Measurements from ENCODE around the gene DHRS3. TPM values are rescaled to one million over a fixed set of nuclear protein-coding genes. Genes with fewer than 3 reads are reported as not detected.

The DHRS3 gene
- total and polyA plus RNA-seq, 5 experiments from 2014 or later, result 17.7 to 91.0 (median 31.0) TPM

DNA sequence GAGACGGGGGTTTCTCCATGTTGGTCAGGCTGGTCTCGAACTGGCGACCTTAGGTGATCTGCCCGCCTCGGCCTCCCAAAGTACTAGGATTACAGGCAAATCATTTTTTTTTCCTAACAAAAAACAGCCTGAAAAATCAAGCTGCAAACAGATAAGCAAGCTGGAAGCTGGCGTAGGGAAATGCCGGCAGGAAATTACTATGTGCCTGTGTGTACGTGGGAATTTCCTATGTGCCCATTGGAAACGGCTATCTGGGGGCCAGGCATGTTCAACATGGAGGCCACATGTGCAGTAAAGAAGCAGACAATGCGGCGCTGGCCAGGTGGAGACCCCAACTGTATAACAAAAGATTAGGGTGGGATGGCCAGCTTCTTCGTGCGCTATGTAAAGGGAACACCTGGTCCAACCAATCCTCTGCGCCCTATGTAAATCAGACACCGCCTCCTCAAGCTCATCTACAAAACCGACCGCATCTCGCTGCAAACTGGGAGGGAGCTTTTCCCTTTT, 16.7 kb upstream of the DHRS3 start:
- H3K9me3 Mint-ChIP-seq, result peaks cover 0 to 11% (median 5%) of the 10 kb centered on the region in 9 donors
- DNase-seq (no peak), ATAC-seq (no peak)
- POLR2A ChIA-PET, result no interaction called here
- H3K4me1 Mint-ChIP-seq, result peaks cover 6 to 13% (median 8%) of the 10 kb centered on the region in 4 donors
- H3K27ac Mint-ChIP-seq, result peak overlapping the region in 2 of 10 donors; percentile 19 to 68
- peaks cover 0 to 18% (median 8%) of the 10 kb centered on the region in 5 donors for H3K27me3 Mint-ChIP-seq
- no peak overlapping the region for H3K4me3 Mint-ChIP-seq
- H3K36me3 Mint-ChIP-seq, result peaks cover 0 to 7% (median 4%) of the 10 kb centered on the region in 3 donors

DNA sequence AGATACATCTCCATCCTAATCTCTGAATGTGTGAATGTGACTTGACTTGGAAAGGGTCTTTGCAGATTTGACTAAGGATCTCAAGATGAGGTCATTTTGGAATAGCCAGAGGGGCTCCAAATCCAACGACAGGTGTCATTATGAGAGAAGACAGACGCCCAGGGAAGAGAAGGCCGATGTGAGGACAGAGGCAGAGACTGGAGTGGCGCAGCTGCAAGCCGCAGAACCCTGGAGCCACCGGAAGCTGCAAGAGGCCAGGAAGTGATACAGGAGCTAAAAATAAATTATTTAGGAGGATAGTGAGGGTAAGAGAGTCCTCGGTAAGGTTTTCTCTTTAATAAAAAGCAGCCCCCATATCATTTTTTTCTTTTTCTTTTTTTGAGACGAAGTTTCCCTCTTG, 16.1 kb upstream of the DHRS3 start:
- DNase-seq, result no peak
- Mint-ChIP-seq H3K36me3 (peaks cover 0 to 2% (median 0%) of the 10 kb centered on the region in 3 donors), H3K27me3 (peaks cover 0 to 18% (median 8%) of the 10 kb centered on the region in 5 donors), H3K4me1 (peaks cover 6 to 13% (median 8%) of the 10 kb centered on the region in 4 donors), H3K9me3 (peaks cover 0 to 5% (median 0%) of the 10 kb centered on the region in 9 donors), H3K27ac (no peak overlapping the region), H3K4me3 (peak overlapping the region in 1 of 10 donors; percentile 19)
- POLR2A ChIA-PET, result no interaction called here
- ATAC-seq, result no peak

DNA sequence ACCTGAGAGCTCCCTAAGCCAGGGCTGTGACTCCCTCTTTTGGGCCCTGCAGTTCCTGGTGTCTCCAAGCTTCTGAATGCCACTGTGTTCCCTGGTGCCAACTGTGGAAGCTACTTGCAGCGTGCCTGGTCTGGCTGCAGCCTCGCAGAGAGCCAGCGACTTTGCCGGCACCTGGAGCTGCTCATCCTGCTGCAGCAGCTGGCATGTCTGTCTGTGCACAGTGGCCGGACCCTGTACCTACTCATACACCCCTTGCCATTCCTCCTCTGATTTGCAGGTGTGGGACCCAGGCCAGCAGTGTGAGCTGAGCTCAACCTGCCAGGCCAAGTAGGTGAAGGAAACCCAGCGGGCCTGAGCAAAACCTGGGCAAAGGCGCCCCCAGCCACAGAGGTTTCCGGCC, 13.6 kb upstream of the DHRS3 start:
- H3K4me3 Mint-ChIP-seq, result no peak overlapping the region
- POLR2A ChIA-PET, result no interaction called here
- H3K9me3 Mint-ChIP-seq, result no peaks in the 10 kb centered on the region
- H3K36me3 Mint-ChIP-seq, result no peaks in the 10 kb centered on the region
- H3K4me1 Mint-ChIP-seq, result peaks cover 10 to 20% (median 14%) of the 10 kb centered on the region in 4 donors
- ATAC-seq (no peak), DNase-seq (no peak)
- peaks cover 0 to 18% (median 6%) of the 10 kb centered on the region in 5 donors for H3K27me3 Mint-ChIP-seq
- H3K27ac Mint-ChIP-seq, result no peak overlapping the region

DNA sequence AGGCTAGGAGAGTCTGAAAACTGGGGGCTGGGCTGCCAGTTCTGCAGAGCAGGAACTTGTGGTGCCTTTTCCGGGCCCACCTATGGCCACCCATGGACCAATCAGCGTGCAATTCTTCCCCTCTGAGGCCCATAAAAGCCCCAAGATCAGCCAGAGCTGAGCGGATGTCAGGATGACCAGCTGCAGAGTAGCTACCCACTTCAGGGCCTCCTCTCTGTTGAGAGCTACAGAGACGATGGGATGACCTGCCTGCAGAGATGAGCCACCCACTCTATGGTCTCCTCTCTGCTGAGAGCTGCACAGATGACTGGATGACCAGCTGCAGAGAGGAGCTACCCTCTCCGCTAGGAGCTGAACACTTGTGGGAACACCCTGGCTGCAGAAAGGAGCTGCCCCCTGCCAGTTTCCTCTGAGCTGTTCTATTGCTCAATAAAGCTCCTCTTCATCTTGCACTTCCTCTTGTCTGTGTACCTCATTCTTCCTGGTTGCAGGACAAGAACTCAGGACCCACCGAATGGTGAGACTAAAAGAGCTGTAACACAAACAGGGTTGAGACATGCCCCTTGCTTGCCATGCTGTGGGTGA, 13.0 kb upstream of the DHRS3 start:
- POLR2A ChIA-PET, result no interaction called here
- DNase-seq (no peak), ATAC-seq (no peak)
- H3K27me3 Mint-ChIP-seq, result peaks cover 0 to 18% (median 6%) of the 10 kb centered on the region in 5 donors
- peaks cover 10 to 21% (median 14%) of the 10 kb centered on the region in 4 donors for H3K4me1 Mint-ChIP-seq
- H3K9me3 Mint-ChIP-seq, result no peaks in the 10 kb centered on the region
- no peak overlapping the region for H3K27ac Mint-ChIP-seq
- no peaks in the 10 kb centered on the region for H3K36me3 Mint-ChIP-seq
- H3K4me3 Mint-ChIP-seq, result no peak overlapping the region

DNA sequence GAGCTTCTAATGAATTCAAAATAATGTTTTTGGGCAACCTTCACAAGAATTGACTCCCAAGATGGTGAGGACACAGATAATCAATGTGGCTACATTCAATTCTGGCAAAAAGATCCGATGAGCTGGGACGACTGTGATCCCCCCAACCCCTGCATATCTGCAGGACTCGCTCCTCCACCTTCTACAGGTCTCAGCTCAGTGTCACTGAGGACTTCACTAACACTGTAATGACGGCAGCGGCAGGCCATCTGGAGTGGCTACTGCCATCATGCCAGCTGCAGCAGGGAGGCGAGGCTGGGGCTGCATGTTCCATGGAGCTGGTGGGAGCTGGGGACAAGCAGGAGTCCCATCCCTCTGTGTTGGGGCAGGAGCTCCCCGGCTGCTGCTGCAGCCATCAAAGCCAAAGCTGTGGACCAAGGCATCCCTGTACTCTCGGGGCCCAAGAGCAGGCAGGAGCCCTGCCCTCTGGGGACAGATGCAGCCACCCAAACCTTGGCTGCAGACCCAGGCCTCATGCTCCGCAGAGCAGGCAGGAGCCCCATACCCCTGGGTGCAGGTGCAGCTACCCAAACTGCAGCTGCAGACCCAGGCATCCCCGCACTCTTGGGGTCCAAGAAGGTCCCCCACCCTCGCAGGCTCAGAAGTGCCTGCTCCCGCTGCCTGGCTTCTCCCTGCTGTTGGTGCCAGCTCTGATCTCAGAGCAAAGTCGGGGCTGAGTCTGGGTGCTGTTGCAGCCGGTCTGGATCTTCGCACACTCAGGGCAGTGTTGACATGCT, 12.2 kb upstream of the DHRS3 start:
- POLR2A ChIA-PET, result interaction anchor here (1.3 kb wide), 1 partner anchor 12 kb away, joined by 4 read pairs; the partner anchor contains the start of gene DHRS3
- Mint-ChIP-seq H3K4me3 (no peak overlapping the region), H3K27ac (peak overlapping the region in 1 of 10 donors; percentile 22), H3K36me3 (no peaks in the 10 kb centered on the region), H3K27me3 (peaks cover 0 to 13% (median 4%) of the 10 kb centered on the region in 5 donors), H3K4me1 (peaks cover 7 to 19% (median 12%) of the 10 kb centered on the region in 4 donors), H3K9me3 (no peaks in the 10 kb centered on the region)
- no peak for DNase-seq
- ATAC-seq, result no peak

DNA sequence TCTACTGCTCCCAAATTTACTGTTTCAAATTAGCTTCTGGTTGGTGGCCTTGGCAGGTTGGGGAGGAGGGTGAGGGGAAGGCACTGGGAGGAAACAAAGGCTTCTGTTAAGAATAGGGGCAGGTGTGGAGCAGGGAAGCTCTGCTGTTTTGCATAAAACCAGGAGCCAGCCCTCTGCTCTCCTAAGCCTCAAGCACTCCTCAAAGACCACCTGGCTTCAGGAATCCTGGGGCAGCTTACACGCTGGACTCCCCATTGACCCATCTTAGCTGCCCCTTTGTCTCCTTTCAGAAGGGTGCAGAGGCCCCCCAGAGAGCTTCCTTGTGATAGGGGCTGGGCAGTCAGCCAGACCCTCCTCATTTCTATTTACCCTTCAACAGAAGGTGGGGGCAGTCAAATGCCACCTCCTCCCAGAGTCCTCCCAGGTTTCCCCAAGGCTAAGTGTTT, 11.5 kb upstream of the DHRS3 start:
- ATAC-seq (no peak), DNase-seq (no peak)
- no peak overlapping the region for H3K27ac Mint-ChIP-seq
- peaks cover 6 to 17% (median 10%) of the 10 kb centered on the region in 4 donors for H3K4me1 Mint-ChIP-seq
- no peaks in the 10 kb centered on the region for H3K36me3 Mint-ChIP-seq
- H3K4me3 Mint-ChIP-seq, result no peak overlapping the region
- H3K27me3 Mint-ChIP-seq, result peaks cover 0 to 9% (median 0%) of the 10 kb centered on the region in 5 donors
- POLR2A ChIA-PET, result interaction anchor here (1.3 kb wide), 1 partner anchor 12 kb away, joined by 4 read pairs; the partner anchor contains the start of gene DHRS3
- H3K9me3 Mint-ChIP-seq, result no peaks in the 10 kb centered on the region

DNA sequence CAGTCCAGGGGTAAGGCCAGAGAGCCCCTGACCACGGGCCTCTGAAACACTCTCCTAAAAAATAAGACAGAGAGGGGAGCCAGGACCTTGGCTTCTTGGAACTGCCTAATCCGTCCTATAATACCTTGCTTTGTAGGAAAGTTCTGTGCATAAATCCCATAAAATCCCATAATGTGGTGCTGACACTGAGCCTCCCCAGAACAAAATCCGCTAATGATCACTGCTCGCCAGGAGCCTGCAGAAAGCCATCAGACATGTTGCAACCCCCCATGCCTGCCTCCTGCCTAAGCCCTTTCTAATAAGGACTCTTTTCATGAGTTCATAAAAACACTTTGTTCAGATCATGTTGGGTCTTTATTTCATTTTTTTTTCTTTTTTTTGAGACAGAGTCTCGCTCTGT, 9.3 kb upstream of the DHRS3 start:
- Mint-ChIP-seq H3K9me3 (no peaks in the 10 kb centered on the region), H3K4me3 (no peak overlapping the region), H3K27ac (peak overlapping the region in 5 of 10 donors; percentile 0 to 73 (median 46)), H3K36me3 (no peaks in the 10 kb centered on the region), H3K4me1 (peaks cover 0 to 13% (median 7%) of the 10 kb centered on the region in 4 donors), H3K27me3 (peaks cover 0 to 1% (median 0%) of the 10 kb centered on the region in 5 donors)
- DNase-seq, result no peak
- POLR2A ChIA-PET, result no interaction called here
- no peak for ATAC-seq

DNA sequence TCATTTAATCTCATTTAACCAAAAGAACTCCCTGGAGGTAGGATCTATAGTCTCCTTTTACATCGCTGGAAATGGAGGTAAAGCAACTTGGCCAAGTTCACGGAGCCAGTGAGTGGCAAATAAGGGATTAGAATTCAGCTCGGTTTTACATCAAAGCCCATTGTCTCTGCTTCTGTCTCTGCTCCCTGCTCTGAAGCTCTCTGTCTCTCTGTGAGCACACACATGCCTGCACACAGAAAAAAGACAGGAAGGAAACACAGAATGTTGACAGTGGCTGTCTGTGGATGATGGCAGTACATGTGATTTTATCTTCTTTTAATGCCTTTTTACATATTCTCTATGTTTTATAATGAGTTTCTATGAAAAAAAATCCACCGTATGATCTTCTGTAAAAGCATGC, 8.9 kb upstream of the DHRS3 start:
- H3K36me3 Mint-ChIP-seq, result no peaks in the 10 kb centered on the region
- POLR2A ChIA-PET, result interaction anchor here (0.9 kb wide), 1 partner anchor 14 kb away, joined by 4 read pairs; no protein-coding TSS in a partner anchor
- H3K9me3 Mint-ChIP-seq, result no peaks in the 10 kb centered on the region
- H3K27ac Mint-ChIP-seq, result peak overlapping the region in 4 of 10 donors; percentile 0 to 62 (median 38)
- no peaks in the 10 kb centered on the region for H3K27me3 Mint-ChIP-seq
- no peak overlapping the region for H3K4me3 Mint-ChIP-seq
- ATAC-seq, result no peak
- DNase-seq, result no peak
- peaks cover 0 to 15% (median 8%) of the 10 kb centered on the region in 4 donors for H3K4me1 Mint-ChIP-seq

DNA sequence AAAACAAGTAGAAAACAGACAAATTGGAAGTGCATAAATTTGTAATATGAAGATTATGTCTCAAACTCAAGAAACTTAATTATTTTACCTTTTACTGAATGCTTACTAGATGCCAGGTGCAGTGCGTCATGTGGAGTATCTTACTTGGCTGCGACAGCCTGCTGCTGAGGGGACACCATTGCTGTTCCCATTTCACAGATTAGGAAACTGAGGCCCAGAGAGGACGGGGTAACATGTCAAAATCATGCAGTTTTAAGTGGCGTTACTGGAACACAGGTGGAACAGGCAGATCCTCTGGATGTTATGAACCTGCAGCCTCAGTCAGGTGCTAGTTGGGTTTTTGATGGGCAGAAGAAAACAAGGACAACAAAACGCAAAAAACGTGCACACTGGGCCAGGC, 7.3 kb upstream of the DHRS3 start:
- peaks cover 2 to 29% (median 15%) of the 10 kb centered on the region in 4 donors for H3K4me1 Mint-ChIP-seq
- H3K36me3 Mint-ChIP-seq, result no peaks in the 10 kb centered on the region
- no peak for ATAC-seq
- no peak for DNase-seq
- no peaks in the 10 kb centered on the region for H3K27me3 Mint-ChIP-seq
- H3K27ac Mint-ChIP-seq, result peak overlapping the region in 2 of 10 donors; percentile 46 to 65
- no peak overlapping the region for H3K4me3 Mint-ChIP-seq
- POLR2A ChIA-PET, result no interaction called here
- no peaks in the 10 kb centered on the region for H3K9me3 Mint-ChIP-seq

DNA sequence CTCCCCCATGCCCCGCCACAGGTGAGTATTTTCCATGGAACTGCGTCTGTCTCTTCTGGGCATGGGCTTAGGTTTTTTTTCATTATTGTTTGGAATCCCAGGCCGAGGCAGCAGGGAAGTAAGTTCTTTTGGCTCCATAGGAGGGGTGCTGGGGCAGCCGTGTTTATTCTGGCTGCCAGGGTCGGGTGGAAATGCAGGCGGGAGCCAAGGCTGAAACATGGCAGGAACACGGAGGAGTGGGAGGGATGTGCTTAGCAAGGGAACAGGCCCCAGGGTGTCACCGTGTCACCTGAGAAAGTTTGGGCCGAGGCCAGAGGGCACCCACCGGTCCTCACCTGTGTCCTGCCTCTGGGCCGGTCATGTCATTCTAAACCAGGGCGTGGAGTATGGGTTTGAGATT, 4.5 kb upstream of the DHRS3 start:
- H3K4me3 Mint-ChIP-seq, result peak overlapping the region in 1 of 10 donors; percentile 45
- no peak for ATAC-seq
- H3K9me3 Mint-ChIP-seq, result no peaks in the 10 kb centered on the region
- H3K36me3 Mint-ChIP-seq, result peaks cover 0 to under 1% (median 0%) of the 10 kb centered on the region in 3 donors
- peaks cover 0 to 5% (median 0%) of the 10 kb centered on the region in 5 donors for H3K27me3 Mint-ChIP-seq
- H3K27ac Mint-ChIP-seq, result peak overlapping the region in 2 of 10 donors; percentile 1 to 30
- DNase-seq, result no peak
- H3K4me1 Mint-ChIP-seq, result peaks cover 11 to 41% (median 31%) of the 10 kb centered on the region in 4 donors
- POLR2A ChIA-PET, result interaction anchor here (10.2 kb wide), 1 partner anchor 20 kb away, joined by 269 read pairs; no protein-coding TSS in a partner anchor

DNA sequence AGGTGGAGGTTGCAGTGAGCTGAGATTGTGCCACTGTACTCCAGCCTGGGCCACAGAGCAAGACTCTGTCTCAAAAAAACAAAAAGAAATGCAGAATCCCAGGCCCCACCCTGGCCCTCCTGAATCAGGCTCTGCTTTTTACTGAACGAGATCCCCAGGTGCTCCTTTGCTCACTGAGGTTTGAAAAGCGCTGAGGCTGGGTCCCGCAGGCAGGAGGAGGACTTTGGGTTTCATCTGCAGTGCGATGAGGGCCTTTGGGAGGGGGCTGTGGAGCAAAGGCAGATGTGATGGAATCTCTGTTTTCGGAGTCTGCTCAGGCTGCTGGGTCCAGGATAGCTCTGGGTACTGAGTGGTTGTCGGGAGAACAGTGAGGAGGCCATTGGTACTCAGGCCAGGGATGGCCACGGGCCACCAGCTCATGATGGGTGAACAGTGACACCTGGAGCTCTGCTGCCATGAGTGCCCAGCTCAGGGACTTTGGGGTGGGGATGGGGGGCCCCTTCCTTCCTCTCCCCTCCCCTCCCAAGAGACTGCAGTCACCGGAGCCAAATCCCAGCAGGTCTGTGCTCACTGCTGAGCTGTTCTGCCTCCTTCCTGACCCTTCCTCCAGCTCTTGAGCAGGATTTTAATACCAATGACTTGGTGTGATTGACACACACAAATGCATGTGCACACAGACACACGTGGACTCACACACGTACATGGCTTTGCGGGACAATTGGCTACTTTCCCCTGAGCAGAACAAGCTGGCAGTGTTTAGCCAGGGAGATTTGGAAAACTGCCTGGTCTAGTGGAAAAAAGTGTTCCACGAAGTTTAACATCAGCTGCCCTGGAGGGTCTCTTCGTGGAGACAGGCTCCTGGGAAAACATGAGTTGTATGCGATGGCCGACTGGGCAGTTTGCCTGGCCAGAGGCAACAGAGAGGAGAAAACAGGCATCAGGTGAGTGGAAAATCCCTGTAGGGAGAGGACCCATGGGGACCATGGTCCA, 3.6 kb upstream of the DHRS3 start:
- H3K9me3 Mint-ChIP-seq, result no peaks in the 10 kb centered on the region
- H3K4me3 Mint-ChIP-seq, result peak overlapping the region in 1 of 10 donors; percentile 34
- peaks cover 0 to 2% (median 0%) of the 10 kb centered on the region in 3 donors for H3K36me3 Mint-ChIP-seq
- DNase-seq (no peak), ATAC-seq (no peak)
- POLR2A ChIA-PET, result interaction anchor here (0.5 to 10.2 kb wide), 2 partner anchors 19 to 956 kb away, joined by 3 to 269 read pairs; no protein-coding TSS in a partner anchor
- H3K4me1 Mint-ChIP-seq, result peaks cover 9 to 40% (median 27%) of the 10 kb centered on the region in 4 donors
- peaks cover 0 to 7% (median 0%) of the 10 kb centered on the region in 5 donors for H3K27me3 Mint-ChIP-seq
- H3K27ac Mint-ChIP-seq, result peak overlapping the region in 2 of 10 donors; percentile 1 to 48

Measured in naive thymus-derived CD8-positive, alpha-beta T cell (primary cell).